Measurements from ENCODE around the gene PLPP1. TPM values are rescaled to one million over a fixed set of nuclear protein-coding genes. Genes with fewer than 3 reads are reported as not detected.

The PLPP1 gene
- total and polyA plus RNA-seq, 2 experiments from 2014 or later, result 63.5 to 78.6 TPM

GRCh38 chr5:55415071-55415470 is 119.7 kb downstream of the PLPP1 start:
- H3K4me1 ChIP-seq (ENCODE audit: insufficient read depth), result peaks cover 54% of the 10 kb centered on the region
- no peaks in the 10 kb centered on the region for H3K9me3 ChIP-seq (ENCODE audit: low read depth)
- no peak overlapping the region for H3K9ac ChIP-seq
- no peak overlapping the region for H2AFZ ChIP-seq
- no peaks in the 10 kb centered on the region for H4K20me1 ChIP-seq (ENCODE audit: insufficient read depth)
- no peaks in the 10 kb centered on the region for H3K79me2 ChIP-seq (ENCODE audit: insufficient read depth)
- no peaks in the 10 kb centered on the region for H3K9me2 ChIP-seq (ENCODE audit: insufficient read depth)
- peak overlapping the region; percentile 47 for H3K27ac ChIP-seq
- no peaks in the 10 kb centered on the region for H3K36me3 ChIP-seq (ENCODE audit: low read depth)
- DNase-seq, result no peak
- in situ Hi-C loops (cut with MboI), result loop anchor here (25.0 kb wide), 1 partner anchor 272 kb away; no protein-coding TSS in a partner anchor
- TF ChIP-seq EZH2 (IDR thresholded peaks at IDR 0.05; ENCODE audit: insufficient read depth, poor library complexity, severe bottlenecking) (no peak), EZH2phosphoT487 (IDR thresholded peaks at IDR 0.05; ENCODE audit: insufficient read depth, low read depth) (no peak)
- H3F3A ChIP-seq (ENCODE audit: insufficient read depth), result peaks cover 31% of the 10 kb centered on the region
- no peaks in the 10 kb centered on the region for H3K27me3 ChIP-seq (replicated peaks; ENCODE audit: insufficient read depth)
- H3K4me2 ChIP-seq (ENCODE audit: unreplicated experiment), result peak overlapping the region; percentile 23
- H3K4me3 ChIP-seq, result no peak overlapping the region

- Histone ChIP-seq H3K79me2 (ENCODE audit: insufficient read depth) (no peaks in the 10 kb centered on the region), H3K4me1 (ENCODE audit: insufficient read depth) (peaks cover 40% of the 10 kb centered on the region), H3K4me2 (ENCODE audit: unreplicated experiment) (no peak overlapping the region), H3K36me3 (ENCODE audit: low read depth) (no peaks in the 10 kb centered on the region), H3K27ac (no peak overlapping the region), H4K20me1 (ENCODE audit: insufficient read depth) (no peaks in the 10 kb centered on the region), H3K9ac (no peak overlapping the region), H3K9me2 (ENCODE audit: insufficient read depth) (no peaks in the 10 kb centered on the region), H2AFZ (no peak overlapping the region), H3K4me3 (no peak overlapping the region), H3K27me3 (replicated peaks; ENCODE audit: insufficient read depth) (no peaks in the 10 kb centered on the region), H3F3A (ENCODE audit: insufficient read depth) (peaks cover 16% of the 10 kb centered on the region), H3K9me3 (ENCODE audit: low read depth) (no peaks in the 10 kb centered on the region)
- no peak for DNase-seq
- TF ChIP-seq EZH2phosphoT487 (IDR thresholded peaks at IDR 0.05; ENCODE audit: insufficient read depth, low read depth) (no peak), EZH2 (IDR thresholded peaks at IDR 0.05; ENCODE audit: insufficient read depth, poor library complexity, severe bottlenecking) (no peak)
- 67 to 68% methylated on average over 2 of the region's 2 CpGs for WGBS, 2 experiments (ENCODE audit: low coverage in 1 of 2, low lambda C conversion rate in 2 of 2, missing lambda C conversion rate in 2 of 2)
- in situ Hi-C loops (cut with MboI), result loop anchor here (25.0 kb wide), 1 partner anchor 274 kb away; no protein-coding TSS in a partner anchor
Measured at GRCh38 chr5:55413644-55414043, 121.1 kb downstream of the PLPP1 start.

GRCh38 chr5:55411876-55412275 is 122.9 kb downstream of the PLPP1 start:
- Histone ChIP-seq H3F3A (ENCODE audit: insufficient read depth) (peaks cover 10% of the 10 kb centered on the region), H3K27me3 (replicated peaks; ENCODE audit: insufficient read depth) (no peaks in the 10 kb centered on the region), H2AFZ (no peak overlapping the region), H3K4me1 (ENCODE audit: insufficient read depth) (peaks cover 31% of the 10 kb centered on the region), H3K79me2 (ENCODE audit: insufficient read depth) (no peaks in the 10 kb centered on the region), H3K4me3 (no peak overlapping the region), H3K9ac (no peak overlapping the region), H3K27ac (no peak overlapping the region), H3K9me2 (ENCODE audit: insufficient read depth) (no peaks in the 10 kb centered on the region), H3K4me2 (ENCODE audit: unreplicated experiment) (no peak overlapping the region), H4K20me1 (ENCODE audit: insufficient read depth) (no peaks in the 10 kb centered on the region), H3K36me3 (ENCODE audit: low read depth) (no peaks in the 10 kb centered on the region; the same call in 1 of the 2 replicates), H3K9me3 (ENCODE audit: low read depth) (no peaks in the 10 kb centered on the region)
- 97 to 98% methylated on average over 1 of the region's 1 CpG for WGBS, 2 experiments (ENCODE audit: low coverage in 1 of 2, low lambda C conversion rate in 2 of 2, missing lambda C conversion rate in 2 of 2)
- no peak for DNase-seq
- TF ChIP-seq EZH2phosphoT487 (IDR thresholded peaks at IDR 0.05; ENCODE audit: insufficient read depth, low read depth) (no peak), EZH2 (IDR thresholded peaks at IDR 0.05; ENCODE audit: insufficient read depth, poor library complexity, severe bottlenecking) (no peak)
- in situ Hi-C loops (cut with MboI), result loop anchor here (25.0 kb wide), 1 partner anchor 275 kb away; no protein-coding TSS in a partner anchor

- Histone ChIP-seq H3K36me3 (ENCODE audit: low read depth) (peaks cover 7% of the 10 kb centered on the region; the same call in 1 of the 2 replicates), H3K9ac (no peak overlapping the region), H3K9me3 (ENCODE audit: low read depth) (no peaks in the 10 kb centered on the region), H3K27me3 (replicated peaks; ENCODE audit: insufficient read depth) (no peaks in the 10 kb centered on the region), H4K20me1 (ENCODE audit: insufficient read depth) (no peaks in the 10 kb centered on the region), H3K27ac (no peak overlapping the region), H3K4me1 (ENCODE audit: insufficient read depth) (peaks cover 21% of the 10 kb centered on the region), H2AFZ (no peak overlapping the region), H3K4me3 (no peak overlapping the region), H3K9me2 (ENCODE audit: insufficient read depth) (no peaks in the 10 kb centered on the region), H3K79me2 (ENCODE audit: insufficient read depth) (no peaks in the 10 kb centered on the region), H3F3A (ENCODE audit: insufficient read depth) (peaks cover 8% of the 10 kb centered on the region; the same call in 1 of the 2 replicates), H3K4me2 (ENCODE audit: unreplicated experiment) (no peak overlapping the region)
- no peak for TF ChIP-seq EZH2phosphoT487 (IDR thresholded peaks at IDR 0.05; ENCODE audit: insufficient read depth, low read depth)
- TF ChIP-seq EZH2 (IDR thresholded peaks at IDR 0.05; ENCODE audit: insufficient read depth, poor library complexity, severe bottlenecking), result no peak
- WGBS, 2 experiments (ENCODE audit: low coverage in 1 of 2, low lambda C conversion rate in 2 of 2, missing lambda C conversion rate in 2 of 2), result 24 to 26% methylated on average over 3 of the region's 3 CpGs
- in situ Hi-C loops (cut with MboI), result loop anchor here (25.0 kb wide), 1 partner anchor 276 kb away; no protein-coding TSS in a partner anchor
- peak; percentile 30 for DNase-seq
Measured at GRCh38 chr5:55410845-55411244, 123.9 kb downstream of the PLPP1 start.

All from GM23248 (cell line).